HS-27A (cell line): ENCODE measurements around the gene PAK2.
"Not testable (repeated sequence)": the region's sequence is repeated elsewhere in the genome, so short reads cannot be mapped to it uniquely, and the experiment has no call there.

Source experiments
- DNase-seq: peaks from one replicate; pipeline ENCODE4 v3.0.0-alpha.2; 2012; ENCODE audit warnings: low read depth, missing footprints

Gene PAK2

DNA sequence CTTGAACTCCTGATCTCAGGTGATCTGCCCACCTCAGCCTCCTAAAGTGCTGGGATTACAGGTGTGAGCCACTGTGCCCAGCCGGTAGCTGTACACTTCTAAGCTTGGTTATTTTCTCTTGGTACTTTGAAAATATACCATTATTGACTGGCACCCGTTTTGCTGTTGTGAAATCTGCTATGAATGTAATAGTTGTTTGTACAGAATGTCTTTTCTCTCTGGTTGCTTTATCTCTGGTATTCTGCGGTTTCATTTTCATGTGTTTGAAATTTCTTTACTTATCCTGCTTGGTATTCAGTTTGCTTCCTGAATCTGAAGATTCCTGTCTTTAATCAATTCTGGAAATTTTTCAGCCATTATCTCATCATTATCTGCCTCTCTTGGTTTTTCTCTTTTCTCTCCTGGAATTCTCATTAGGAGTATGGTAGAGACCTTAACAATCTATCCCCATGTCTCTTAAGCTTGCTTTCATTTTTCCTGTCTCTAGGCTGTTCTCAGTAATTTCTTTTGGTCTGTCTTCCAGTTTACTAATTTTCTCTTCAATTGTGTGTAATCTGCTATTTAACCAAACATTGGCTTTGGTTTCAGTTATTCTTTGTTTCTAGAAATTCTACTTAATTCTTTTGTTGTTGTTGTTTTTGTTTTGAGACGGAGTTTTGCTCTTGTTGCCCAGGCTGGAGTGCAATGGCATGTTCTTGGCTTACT is 2.8 kb upstream of the PAK2 start:
- no peak for DNase-seq

DNA sequence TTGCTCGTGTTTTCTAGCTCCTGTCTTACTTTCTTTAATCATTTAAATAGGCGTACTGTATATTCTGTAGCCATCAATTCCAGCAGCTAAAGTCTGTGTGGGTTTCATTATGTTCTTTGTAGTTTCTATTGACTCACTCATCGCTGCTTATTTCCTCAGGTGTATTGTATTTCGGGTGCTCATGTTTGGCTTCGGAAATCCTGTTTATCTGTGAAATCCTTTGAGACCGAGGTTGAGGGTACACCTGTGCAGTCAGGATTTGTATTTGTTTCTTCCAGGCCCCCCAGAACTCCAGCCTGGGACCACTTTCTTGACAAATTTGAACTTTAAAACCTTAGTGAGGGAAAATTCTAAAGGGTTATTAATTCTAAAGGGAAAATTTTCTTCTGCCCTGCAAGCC is 2.0 kb upstream of the PAK2 start:
- no peak for DNase-seq

DNA sequence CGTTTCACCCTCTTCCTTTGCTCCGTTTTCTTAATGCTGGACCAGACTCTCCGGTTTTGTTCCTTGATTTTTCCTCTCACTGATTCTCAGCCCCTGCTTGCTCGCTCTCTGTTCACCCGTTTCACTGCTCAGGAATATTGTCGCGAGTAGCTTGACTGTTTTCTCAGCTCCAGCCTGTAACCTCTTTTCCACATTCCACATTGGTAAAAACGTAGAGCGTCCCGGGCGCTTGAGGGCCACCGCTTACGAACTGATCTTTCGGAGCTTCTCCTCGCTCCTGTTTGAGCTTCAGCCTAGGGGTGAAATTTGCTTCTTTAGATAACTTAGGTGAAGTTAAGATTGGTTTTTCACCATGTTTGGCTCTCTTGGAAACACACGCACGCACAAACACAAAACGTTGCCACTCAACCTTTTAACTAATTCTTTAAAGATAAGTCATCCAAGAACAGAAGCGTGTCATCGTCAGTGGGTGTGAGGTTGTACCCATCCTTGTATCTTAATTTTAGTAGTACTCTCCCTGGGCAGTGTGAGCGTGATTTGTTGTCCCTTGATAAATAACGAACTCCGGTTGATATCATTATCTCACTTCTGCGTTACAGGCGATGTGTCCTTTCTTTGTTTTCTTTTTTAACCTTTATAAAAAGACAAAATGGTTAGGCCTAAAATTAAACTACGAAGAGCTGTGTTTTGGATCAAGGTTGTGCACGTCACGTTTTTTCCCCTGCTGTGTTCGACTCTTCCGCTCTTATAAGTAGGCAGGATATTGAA is 1.0 kb downstream of the PAK2 start:
- DNase-seq = no peak

DNA sequence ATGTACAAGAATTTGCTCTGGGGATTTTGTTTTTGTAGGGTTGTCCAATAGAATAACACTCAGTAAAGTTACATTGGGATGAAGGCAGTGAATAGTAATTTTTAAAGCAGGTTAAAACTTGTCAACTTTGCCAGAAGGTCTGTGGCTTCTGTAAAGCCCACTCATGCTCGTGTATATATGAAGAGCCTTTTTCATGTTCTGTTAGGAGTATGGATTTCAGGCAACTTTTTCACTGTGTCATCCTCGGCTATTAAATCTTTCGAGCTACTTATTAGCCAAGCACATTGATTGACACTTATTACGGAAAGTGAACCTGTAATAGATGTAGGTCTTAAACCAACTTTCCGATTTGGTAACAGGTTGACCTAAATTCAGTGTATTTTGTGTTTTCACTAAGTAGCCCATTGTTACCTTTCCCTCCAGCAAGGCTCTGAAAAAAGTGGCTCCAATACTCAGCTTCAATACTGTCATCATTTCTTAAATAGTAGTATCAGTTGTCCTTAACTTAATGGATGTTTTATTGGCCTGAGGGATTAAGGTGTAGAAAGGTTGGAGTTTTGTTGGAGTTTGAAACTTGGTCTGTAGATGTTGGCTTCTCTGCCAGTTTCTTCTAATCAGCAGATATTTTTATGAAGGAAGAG is 1.7 kb downstream of the PAK2 start:
- DNase-seq = no peak

DNA sequence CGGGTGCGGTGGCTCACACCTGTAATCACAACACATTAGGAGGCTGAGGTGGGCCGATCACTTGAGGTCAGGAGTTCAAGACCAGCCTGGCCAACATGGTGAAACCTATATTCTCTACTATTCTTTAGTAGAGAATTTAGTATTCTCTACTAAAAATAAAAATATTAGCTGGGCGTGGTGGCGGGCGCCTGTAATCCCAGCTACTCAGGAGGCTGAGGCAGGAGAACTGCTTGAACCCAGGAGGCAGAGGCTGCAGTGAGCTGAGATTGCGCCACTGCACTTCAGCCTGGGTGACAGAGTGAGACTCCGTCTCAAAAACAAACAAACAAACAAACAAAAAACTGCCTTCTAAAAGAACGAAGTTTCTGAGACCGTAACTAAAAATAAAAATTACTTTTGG is 3.9 kb downstream of the PAK2 start:
- not testable (repeated sequence) for DNase-seq

DNA sequence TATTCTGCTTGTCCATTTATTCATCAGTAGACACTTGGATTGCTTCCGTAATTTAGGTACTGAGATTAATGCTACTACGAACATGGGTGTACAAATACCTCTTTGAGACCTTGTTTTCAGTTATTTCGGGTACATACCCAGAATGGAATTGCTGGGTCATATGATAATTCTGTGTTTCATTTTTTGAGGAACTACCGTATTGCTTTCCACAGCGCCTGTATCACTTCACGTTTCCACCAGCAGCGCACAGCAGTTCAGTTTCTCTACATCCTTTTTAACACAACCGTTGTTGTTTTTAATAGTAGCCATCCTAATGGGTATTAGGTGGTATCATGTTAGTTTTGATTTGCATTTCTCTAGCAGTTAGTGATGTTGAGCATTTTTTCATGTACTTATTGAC is 9.5 kb downstream of the PAK2 start:
- DNase-seq = no peak

DNA sequence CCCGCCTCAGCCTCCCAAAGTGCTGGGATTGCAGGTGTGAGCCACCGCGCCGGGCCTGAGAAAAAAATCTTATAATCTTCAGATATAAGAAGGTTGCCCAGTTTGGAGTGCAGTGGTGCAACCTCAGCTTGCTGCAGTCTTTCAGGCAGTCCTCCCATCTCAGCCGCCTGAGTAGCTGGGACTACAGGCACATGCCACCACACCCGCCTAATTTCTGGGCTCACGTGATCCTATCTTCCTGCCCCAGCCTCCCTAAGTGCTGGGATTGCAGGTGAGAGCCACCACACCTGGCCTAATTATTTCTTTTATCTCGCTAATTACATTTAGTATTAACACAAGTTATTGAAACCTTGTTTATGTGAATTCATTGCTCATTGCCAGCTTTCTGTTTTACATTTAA is 13.5 kb downstream of the PAK2 start:
- DNase-seq = no peak

DNA sequence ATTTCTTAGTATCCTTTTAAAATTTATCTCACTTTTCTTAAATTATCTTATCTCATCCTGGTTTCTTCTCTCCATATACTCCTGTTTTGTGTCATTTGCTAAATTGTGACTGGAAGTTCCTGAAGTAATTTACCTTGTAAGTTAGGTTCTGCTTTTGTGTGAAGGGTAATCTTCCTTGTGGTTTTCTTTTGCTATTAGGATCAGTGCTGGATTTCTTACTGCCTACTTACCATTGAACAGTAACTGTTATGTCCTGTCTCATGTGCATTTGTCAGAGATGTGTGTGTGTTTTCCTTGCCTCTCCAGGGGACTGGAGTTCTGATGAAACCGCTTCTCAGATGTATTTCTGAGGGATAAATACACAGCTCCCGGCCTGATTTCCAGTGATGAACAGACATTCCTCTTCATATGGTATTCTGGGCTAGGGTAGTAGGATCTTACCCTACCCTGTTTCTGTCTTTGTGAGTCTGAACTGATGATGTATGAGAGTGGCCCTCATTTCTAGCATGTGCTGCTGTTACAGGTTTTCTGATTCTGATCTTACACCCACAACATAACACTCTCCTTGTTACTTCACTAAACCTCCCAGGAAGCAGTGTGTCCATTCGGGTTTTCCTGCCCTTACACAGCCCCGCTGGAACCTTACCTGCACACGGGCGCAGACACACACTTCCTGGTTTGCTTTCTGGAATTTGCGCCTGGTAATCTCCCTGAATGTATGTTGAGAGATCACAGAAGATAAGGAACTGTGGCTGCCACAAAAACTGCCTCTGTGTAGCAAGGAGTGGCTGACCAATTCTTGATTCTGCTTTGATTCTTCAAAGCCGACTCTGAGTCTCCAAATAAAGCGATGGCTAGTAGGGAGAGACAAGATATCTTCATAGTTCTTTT is 14.7 kb downstream of the PAK2 start:
- no peak for DNase-seq

DNA sequence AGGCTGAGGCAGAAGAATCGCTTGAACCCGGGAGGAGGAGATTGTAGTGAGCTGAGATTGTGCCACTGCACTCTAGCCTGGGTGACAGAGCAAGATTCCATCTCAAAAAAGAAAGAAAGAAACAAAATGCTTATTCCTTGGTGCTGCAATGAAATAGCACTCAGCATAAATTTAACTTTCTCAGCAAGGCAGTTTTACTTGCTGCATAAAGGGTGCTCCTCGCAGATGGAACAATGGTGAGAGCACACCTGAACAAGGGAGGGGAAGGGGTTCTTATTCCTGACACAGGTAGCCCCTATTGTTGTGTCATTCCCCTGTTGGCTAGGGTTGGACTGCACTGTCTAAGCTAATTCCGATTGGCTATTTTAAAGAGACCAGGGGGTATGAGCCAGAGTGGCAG is 17.1 kb downstream of the PAK2 start:
- no peak for DNase-seq

DNA sequence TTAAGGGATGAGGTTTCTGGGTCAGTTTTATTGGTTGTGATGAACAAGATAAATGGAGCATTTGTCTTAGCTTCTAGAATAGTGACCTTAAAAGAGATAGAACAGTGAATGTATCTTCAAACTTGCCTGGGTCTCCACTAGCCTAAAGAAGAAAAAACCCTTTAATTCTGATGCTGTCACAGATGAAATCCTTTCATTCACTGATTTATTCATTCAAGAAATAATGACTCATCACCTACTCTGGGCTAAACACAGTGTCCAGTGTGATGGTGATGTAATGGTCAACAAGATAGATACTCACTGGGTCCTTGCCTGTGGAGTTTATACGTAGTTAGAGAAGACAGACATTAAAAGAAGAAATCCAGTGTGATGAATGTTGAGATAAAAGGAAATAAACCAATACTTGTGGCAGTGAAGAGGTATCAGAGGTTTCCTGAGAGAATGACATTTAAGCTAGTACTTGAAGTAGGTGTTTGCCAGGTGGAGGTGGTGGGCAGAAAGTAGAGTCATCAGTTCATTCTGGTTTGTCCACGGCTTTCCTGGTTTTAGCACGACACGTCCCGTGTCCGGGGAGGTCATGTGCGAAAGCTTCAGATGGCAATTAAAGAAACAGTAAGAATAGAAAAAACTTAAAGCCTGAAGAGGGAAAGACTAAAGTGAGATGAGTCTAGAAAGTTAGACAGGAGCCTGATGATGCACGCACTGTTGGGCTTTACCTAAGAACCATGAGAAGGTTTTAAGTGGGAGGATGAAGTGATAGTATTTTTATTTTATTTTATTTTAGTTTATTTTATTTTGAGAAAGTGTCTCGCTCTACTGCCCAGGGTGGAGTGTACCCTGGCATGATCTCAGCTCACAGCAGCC is 18.5 kb downstream of the PAK2 start:
- no peak for DNase-seq

DNA sequence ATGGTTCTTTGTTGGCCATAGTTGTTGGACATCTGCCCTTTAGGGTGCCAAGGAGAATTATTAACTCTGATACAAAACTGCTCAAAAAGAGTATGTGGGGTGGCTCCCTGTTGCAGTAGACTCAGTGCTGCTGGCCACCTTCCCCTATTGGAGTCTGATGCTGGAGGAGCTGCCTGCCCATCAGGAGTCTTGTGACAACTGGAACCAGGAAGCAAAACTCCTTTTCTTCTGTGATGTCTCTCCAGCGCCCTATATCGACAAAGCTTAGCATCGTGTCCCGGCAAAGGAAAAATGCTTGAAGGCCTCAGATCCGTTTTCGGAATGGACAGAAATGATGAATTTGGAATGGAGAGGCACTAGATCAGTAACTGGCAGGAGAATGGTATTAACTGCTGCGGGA is 23.5 kb downstream of the PAK2 start:
- DNase-seq = no peak

DNA sequence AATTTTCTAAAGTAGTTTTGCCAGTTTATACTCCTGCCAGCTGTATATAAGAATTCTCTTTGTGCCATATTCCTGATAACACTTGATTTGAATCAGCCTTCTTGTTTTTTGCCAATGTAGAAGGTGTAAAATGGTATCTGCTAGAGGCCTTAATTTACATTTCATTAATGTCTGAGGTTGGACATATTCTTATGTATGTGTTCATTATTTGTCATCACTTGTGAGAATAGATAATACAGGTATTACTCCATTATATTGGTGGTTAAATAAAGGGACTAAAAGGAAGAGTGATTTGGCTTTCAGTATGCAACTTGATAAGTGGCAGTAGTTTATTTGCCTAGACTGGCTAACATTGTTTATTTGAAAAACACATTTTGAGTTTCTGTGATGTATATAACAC is 25.8 kb downstream of the PAK2 start:
- no peak for DNase-seq

DNA sequence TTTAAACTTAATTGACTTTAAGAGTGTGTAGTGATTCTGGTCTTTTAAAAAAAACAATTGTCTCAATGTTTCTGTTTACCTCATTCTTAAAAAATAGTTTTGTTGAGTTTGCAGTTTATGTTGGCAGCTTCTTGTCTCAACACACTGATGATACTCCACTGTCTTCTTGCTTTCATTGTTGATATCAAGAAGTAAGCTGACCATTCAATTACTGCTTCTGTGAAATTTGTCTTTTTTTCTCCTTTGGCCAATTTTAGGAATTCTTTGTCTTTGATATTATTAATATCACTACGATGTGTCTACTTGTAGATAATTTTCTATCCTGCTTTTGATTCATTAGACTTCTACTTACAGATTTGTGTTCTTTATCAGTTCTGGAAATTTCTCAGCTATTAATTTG is 31.4 kb downstream of the PAK2 start:
- no peak for DNase-seq

DNA sequence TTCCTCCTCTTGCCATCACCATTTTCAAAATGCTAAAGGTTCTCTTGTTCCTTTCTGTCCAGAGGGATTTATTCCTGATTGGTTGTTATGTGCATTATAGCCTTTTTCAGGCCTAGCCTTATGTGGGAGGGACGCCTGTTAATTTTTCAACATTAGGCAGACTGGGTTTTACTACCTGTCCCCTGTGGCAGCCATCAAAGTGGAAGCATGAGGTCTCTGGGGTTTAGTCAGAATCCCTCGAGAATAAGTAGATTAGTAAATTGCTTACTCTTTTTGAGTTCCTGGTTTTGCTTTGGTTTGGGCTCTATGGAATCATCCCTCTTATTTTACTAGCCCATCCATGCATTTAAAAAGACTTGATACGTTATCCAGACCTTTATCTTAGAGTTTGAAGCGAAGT is 32.4 kb downstream of the PAK2 start:
- no peak for DNase-seq

DNA sequence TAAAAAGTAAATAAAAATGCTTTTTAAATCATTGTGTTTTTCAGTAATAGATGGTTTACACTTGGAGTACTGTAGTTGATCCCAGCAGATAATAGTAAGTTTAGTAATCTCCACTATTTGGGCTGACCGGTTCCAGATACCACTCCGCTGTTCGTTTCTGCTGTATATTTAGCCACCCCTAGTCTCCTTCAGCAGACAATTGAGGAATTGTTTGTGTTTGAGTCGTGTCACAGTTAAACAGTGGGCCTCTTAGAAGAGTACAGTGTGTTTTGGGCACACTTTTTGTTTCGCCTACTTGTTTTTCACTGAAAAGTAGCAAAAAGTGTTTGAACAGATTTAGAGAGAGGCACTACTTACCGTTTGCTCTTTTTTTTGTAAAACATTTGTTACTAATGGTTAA is 33.2 kb downstream of the PAK2 start:
- no peak for DNase-seq

DNA sequence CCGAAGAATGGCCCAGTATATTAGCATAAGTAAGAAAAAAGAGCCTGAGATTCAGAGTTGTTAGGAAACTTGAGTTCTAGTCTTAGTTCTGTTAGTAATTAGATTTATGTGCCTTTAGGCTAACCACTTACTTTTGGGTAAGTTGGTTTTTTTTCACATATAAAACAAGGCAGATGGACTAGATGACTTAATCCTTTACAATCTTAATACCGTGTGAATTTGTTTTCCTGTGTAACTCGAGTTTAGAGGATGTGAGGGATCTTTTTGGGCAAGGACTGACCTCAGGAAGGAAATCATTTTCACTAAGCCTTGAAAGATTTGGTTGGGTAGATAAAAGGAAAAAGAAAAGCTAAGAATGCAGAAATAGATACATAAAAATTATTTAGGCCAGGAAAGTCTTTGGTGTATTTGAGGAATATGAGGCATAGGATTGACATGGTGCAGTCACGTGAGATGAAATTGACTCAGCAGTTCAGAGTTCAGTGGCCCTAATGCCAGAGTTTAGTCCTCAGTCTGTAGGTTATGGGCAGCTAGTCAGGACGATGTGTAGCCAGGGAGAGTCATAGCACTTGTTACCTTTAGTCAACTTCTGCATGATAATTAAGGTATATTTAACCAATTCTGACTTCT is 34.6 kb downstream of the PAK2 start:
- no peak for DNase-seq

DNA sequence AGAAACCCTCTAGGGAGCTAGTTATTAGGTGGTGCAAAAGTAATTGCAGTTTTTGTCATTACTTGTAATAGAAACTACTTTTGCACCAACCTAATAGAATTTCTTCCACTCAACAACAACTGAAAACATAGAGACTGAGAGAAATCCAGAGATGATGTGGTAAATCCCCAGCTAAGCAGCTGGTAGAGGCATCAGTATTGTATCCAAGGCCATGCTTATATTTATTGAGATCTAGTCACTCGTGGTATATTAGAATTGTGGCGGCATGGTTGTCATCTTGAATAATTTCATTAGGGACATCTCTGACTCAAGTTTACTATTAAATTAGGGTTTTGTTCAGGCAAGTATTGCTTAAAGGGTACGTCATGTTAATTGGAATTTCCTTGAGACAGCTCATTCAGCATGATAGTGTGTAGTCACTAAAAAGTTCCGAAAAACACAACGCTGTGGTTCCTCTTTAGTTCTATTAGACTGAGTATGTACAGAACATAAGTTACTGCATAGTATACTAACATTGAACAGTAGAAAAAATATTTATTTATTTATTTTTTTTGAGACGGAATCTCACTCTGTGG is 35.3 kb downstream of the PAK2 start:
- DNase-seq = no peak

DNA sequence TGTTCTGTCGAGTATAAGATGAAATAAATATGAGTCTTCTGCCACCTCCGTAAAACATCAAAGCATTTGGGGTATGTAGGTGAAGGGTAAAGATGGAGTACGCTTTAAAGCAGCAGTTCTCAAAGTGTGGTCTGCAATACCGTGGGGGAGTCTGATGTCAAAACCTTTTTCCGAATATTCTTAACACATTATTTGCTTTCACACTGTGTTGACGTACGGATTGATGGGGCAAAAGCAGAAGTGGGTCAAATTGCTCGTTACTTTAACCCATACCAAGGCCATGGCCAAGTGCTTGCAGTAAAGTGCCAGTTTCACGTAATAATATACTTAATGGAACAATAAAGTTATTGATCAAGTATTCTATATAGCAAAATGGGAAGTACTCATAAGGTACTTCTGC is 36.3 kb downstream of the PAK2 start:
- DNase-seq = no peak

DNA sequence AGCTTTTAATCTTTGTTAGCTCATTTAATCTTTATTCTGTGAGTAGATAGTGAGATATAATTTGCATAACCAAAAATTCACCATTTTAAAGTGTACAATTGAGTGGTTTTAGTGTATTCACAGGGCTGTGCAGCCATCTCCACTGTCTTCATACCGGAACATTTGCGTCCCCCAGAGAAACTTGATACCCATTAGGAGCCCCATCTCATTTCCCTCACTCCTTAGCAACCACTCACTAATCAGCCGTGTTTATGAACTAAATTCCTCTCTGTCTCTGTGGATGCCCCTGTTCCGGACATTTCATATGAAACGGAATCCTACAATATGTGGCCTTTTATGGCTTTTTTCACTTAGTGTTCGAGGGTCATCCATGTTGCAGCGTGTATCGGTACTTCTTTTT is 38.2 kb downstream of the PAK2 start:
- no peak for DNase-seq

DNA sequence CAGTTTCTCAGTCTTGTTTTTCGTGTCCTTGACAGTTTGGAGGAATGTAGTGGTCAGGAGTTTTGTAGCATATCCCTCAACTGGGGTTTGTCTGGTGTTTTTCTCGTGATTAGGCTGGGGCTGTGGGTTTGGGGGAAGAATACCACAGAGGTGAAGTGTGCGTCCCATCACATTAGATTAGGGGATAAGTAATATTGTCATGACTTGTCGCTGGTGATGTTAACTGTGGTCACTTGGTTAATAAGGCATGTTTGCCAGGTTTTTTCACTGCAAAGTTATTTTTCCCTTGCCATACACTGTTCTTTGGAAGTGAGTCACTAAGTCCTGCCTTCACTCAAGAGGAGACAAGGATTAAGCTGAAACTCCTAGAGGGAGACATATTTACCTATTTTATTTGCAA is 39.1 kb downstream of the PAK2 start:
- DNase-seq = peak; percentile 46

DNA sequence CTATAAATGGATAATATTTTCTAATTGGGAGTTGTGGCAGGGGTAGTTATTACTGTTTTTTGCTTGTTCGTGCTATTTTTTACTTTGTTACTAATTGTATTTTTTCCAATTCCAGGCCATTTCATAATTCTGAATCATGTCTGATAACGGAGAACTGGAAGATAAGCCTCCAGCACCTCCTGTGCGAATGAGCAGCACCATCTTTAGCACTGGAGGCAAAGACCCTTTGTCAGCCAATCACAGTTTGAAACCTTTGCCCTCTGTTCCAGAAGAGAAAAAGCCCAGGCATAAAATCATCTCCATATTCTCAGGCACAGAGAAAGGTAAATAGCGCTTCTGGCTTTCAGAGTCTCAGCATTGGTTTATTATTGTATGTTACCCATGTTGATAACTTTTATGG is 42.9 kb downstream of the PAK2 start:
- no peak for DNase-seq
